Kidney (tissue), 14 donors: ENCODE measurements around the gene SLC11A1. TPM values are rescaled to one million over a fixed set of nuclear protein-coding genes. Genes with fewer than 3 reads are reported as not detected.
A peak's percentile ranks its signal among the peaks of the same experiment; 100 is the strongest.

ENCODE experiments used
- DNase-seq, 5 donors: peaks; one replicate each; pipeline ENCODE4 v3.0.0-alpha.2; 2013 to 2020
- FAIRE-seq: peaks from 2 replicates; lab custom pipeline; 2012; peaks lifted over from hg19 to GRCh38; lab: Jason Lieb, UNC
- H3K27ac ChIP-seq, 2 donors: one replicate each; pipeline ENCODE4 v1.7.0; 2013; ENCODE audit warnings: low read depth in 2 of 2, low read length in 2 of 2, inconsistent platforms in 1 of 2
- H3K27me3 ChIP-seq: one replicate; pipeline ENCODE4 v1.7.1; 2013; ENCODE audit warnings: low read length, inconsistent platforms; ENCODE audit not compliant: control insufficient read depth, insufficient read depth
- H3K36me3 ChIP-seq, 3 donors: one replicate each; pipeline versions ENCODE4 v1.7.0 to v1.7.1; 2013; ENCODE audit warnings: low read length in 3 of 3, control low read depth in 1 of 3, inconsistent platforms in 1 of 3; ENCODE audit not compliant: insufficient read depth in 3 of 3, control insufficient read depth in 2 of 3
- H3K4me1 ChIP-seq, 3 donors: one replicate each; pipeline versions ENCODE4 v1.7.0 to v1.7.1; 2013; ENCODE audit warnings: low read length in 3 of 3, inconsistent platforms in 1 of 3, low read depth in 1 of 3; ENCODE audit not compliant: control insufficient read depth in 2 of 3, insufficient read depth in 2 of 3
- H3K4me3 ChIP-seq, 3 donors: one replicate each; pipeline versions ENCODE4 v1.7.0 to v1.8.1; 2013; ENCODE audit warnings: low read length in 3 of 3, control low read depth in 1 of 3, inconsistent platforms in 1 of 3
- H3K9ac ChIP-seq, 3 donors: one replicate each; pipeline versions ENCODE4 v1.7.0 to v1.7.1; 2013; ENCODE audit warnings: low read length in 3 of 3, control low read depth in 1 of 3, inconsistent platforms in 1 of 3
- H3K9me3 ChIP-seq, 3 donors: one replicate each; pipeline versions ENCODE4 v1.7.0 to v1.7.1; 2013; ENCODE audit warnings: low read length in 3 of 3, control low read depth in 1 of 3, inconsistent platforms in 1 of 3; ENCODE audit not compliant: control insufficient read depth in 2 of 3, insufficient read depth in 1 of 3
- CTCF ChIP-seq: IDR thresholded peaks from 3 replicates; pipeline ENCODE4 v1.5.1; 2012; ENCODE audit warnings: mild to moderate bottlenecking, moderate library complexity, borderline replicate concordance; ENCODE audit not compliant: insufficient read depth; ENCODE audit errors: extremely low read depth
- intact Hi-C: fragments of 100-400 bp; cut with DNase I; formaldehyde crosslinking; loops from one replicate; pipeline ENCODE4 v1.11.1; 2022
- polyA plus RNA-seq: library from polyadenylated mRNA; stranded (reverse); fragments of 350-450 nt; fragmentation: Illumina TruSeq; extraction: RNeasy Lipid Tissue Mini Kit (QIAGEN cat#74804); gene quantifications from one replicate; pipeline ENCODE4 v1.2.3, GENCODE V29; 2014; ENCODE audit warnings: low read depth, low replicate concordance; ENCODE audit not compliant: insufficient read depth
- total RNA-seq: library from RNA; stranded (reverse); fragmentation: NEBNext Ultra II Directional; extraction: Animal tissue kit (Norgen Biotek cat#: 25700); gene quantifications from one replicate; pipeline ENCODE4 v1.2.1, GENCODE V29; 2021
- donor health status: control.
- donor health status: control.
- donor health status: control.
- donor health status: control.
- donor health status: control.
- donor health status: DM: yes; HTN: yes; CAD: no.
- donor health status: Normal renal cell carcinoma (clear cell type).

SLC11A1 gene
- total and polyA plus RNA-seq, 2 donors from 2014 or later, result 1.2 to 37.6 TPM

GRCh38 chr2:218419630-218420216 is 37.6 kb downstream of the SLC11A1 start:
- peak in 1 of 5 donors; percentile 28 for DNase-seq
- Histone ChIP-seq H3K9me3 (no peaks in the 10 kb centered on the region), H3K4me1 (no peaks in the 10 kb centered on the region), H3K9ac (peak overlapping the region in 1 of 3 donors; percentile 26), H3K27me3 (no peaks in the 10 kb centered on the region), H3K4me3 (peak overlapping the region in 1 of 3 donors; percentile 52), H3K36me3 (no peaks in the 10 kb centered on the region), H3K27ac (no peak overlapping the region)
- no peak for FAIRE-seq
- intact Hi-C loops, result no loop called here
- no peak for TF ChIP-seq CTCF

- no peak overlapping the region for H3K27ac ChIP-seq
- no peaks in the 10 kb centered on the region for H3K36me3 ChIP-seq
- intact Hi-C loops, result no loop called here
- H3K9me3 ChIP-seq, result no peaks in the 10 kb centered on the region
- FAIRE-seq, result no peak
- H3K4me1 ChIP-seq, result no peaks in the 10 kb centered on the region
- peak in 1 of 5 donors; percentile 35 for DNase-seq
- no peaks in the 10 kb centered on the region for H3K27me3 ChIP-seq
- no peak overlapping the region for H3K4me3 ChIP-seq
- H3K9ac ChIP-seq, result no peak overlapping the region
- TF ChIP-seq CTCF, result no peak
Observed at GRCh38 chr2:218421027-218421426, 39.0 kb downstream of the SLC11A1 start.

GRCh38 chr2:218422403-218423086 is 40.5 kb downstream of the SLC11A1 start:
- no peak overlapping the region for H3K4me3 ChIP-seq
- no peak overlapping the region for H3K9ac ChIP-seq
- H3K9me3 ChIP-seq, result no peaks in the 10 kb centered on the region
- intact Hi-C loops, result no loop called here
- no peak overlapping the region for H3K27ac ChIP-seq
- no peaks in the 10 kb centered on the region for H3K4me1 ChIP-seq
- FAIRE-seq (no peak), DNase-seq (no peak)
- no peaks in the 10 kb centered on the region for H3K27me3 ChIP-seq
- H3K36me3 ChIP-seq, result no peaks in the 10 kb centered on the region
- TF ChIP-seq CTCF, result no peak
